GM18508 (cell line): ENCODE measurements around the gene TEX29.

Source experiments
- ATAC-seq: cut with Tn5 transposase; IDR thresholded peaks from one replicate; pipeline ENCODE4 v1.9.1; 2021; ENCODE audit warnings: moderate number of reproducible peaks; ENCODE audit not compliant: insufficient read depth, unreplicated experiment

Gene TEX29

DNA sequence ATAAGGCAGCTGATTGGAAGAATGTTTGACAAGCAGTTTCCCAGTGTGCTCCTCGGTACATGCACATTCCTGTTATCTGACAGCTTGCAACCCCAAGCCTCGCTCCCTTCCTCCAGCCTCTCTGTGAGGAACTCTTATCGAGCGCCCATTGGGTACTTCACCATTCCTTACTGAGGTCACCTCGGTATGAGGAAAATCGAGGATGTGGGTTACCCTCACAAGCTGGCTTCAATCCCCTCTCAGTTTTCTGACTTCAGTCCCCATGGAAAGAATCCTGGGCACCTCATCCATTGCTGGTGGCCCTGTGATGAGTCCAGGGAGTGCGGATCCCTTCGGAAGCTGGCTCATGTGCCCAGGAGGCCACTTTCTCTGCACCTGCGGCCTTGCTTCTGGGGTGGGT lies 17.3 kb downstream of the TEX29 start:
- no peak for ATAC-seq

DNA sequence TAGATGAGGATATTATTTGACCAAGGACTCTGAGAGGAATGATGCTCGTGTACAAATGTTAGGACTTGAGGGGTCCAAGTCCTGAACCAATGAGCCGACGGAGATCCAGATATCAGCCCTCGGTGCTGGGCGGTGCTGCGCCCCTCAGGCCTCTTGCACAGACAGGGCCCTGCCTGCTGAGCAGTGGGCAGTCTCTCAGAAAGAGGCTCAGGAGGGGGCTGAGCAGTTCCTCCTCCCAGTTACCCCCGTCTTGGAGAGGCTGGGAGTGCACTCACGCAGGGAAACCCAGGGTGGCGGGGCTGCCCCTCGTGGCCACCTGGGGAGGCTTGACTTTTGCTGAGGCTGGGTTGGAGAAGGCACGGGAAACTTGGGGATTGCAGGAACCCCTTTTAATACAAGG lies 18.4 kb downstream of the TEX29 start:
- no peak for ATAC-seq

DNA sequence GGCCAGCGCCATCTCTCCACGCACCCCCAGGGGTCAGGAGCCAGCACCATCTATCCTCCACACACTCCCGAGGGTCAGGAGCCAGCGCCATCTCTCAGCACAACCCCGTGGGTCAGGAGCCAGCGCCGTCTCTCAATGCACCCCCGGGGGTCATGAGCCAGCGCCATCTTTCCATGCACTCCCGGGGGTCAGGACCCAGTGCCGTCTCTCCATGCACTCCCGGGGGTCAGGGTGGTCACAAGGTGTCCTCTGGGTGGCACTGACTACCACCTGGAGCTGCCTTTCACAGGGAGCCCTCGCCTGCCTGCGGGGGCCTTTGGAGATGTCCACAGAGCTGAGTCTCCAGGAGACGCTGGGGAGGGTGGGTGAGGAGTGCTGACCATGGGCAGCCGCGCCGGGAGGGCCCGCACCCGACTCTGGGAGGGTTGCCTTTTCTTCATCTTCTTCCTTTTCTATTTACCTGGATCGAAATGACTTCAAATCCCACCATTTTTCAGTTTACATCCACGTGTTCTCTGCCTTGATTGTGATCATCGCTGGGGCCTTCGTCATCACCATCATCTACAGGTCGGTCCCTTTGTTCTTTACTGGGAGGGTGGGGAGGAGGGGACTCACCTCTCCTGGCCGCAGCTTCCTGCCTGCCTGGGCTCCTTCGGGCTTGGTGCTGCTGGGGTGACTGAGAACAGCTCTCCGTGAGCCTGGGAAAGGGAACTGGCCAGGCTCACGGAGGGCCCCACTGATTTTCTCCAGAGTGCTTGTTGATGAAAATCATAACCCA lies 19.1 kb downstream of the TEX29 start:
- no peak for ATAC-seq

DNA sequence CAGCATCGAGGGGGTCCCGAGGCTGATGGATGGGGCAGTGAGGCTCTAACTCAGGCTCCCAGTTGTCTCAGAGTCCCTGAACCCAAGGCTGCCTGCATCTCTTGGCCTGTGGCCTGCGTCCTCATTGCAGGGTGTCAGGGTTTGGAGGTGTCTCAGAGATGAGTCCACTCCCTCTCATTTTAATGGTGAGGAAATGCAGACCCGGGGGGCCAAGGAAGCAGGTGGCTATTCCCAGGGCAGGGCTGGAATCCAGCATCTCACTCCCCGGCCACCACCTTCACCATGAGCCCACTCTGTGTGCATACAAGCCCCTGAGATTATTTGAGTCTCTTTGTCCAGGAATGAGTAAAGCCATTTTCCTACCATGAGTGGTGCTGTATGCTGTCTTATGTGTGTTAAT lies 21.4 kb downstream of the TEX29 start:
- no peak for ATAC-seq

DNA sequence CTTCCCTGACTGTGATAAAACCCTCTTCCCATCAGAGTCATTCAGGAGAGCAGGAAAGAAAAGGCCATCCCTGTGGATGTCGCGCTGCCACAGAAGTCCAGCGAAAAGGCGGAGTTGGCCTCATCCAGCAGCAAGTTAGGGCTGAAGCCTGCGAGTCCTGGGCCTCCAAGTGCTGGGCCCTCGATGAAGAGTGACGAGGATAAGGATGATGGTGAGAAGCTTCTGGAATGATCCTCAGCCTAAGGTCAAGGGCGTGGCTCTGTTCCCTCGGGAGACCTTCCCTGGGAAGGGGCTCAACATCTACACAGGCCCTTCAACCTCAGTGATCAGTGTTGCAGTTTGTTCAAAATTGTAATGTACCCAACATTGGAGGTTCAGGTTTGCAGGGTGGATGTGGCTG lies 22.3 kb downstream of the TEX29 start:
- no peak for ATAC-seq

DNA sequence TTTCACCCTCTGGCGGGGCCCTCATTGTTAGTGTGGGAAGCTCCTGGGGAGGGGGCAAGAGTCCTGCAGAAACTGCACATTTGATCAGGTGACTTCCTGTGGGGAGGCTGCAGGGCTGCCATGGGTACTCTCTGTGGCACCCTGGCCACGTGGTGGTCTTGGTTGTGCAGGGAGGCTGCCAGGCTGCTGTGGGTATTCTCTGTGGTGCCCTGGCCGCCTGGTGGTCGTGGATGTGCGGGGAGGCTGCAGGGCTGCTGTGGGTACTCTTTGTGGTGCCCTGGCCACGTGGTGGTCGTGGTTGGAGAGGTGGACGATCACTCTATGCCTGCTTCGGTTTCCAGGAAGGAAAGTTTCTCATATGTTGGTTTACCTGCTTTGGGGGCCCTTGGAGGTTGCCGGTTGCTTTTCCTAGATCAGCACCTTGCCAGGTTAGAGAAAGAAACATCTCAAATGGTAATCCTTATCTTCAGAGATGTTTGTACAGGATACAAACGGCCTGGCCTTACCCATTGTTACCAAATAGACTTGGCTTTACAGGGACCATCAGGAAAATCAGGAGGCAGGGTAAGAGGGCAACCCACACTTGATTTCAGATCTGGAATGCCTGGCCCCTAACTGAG lies 22.9 kb downstream of the TEX29 start:
- ATAC-seq: no peak

DNA sequence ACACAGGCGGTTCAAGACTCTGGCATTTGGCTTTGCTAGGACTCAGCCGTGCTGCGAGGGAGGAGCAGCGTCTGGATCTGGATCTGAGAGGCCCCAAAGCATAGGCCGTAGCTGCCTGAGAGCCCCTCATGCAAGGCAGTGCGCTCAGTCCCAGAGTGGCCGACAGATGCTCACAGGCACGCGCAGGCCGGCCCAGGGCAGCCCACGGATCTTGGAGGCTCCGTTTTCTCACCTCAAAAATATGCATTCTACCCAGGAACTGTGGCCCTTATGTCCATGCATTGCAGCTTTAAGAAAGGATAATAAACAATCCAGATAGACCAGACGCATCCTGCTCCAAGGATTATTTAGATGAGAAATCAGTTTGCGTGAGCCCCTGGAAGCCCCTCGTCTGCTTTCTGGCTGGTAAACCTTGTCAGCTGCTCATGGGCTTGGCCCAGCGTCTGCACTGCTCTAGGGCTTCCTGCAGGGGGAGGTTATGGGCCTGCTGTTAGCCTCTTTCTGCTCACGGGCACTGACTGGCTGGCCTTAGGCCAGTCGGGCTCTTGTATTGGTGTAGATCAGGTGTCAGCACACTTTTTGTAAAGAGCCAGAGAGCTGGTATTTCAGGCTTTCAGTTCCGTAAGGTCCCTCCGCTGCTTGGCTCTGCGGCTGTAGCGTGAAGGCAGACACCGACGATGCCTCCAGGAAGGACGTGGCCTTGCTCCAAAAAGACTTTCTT lies 24.2 kb downstream of the TEX29 start:
- no peak for ATAC-seq

DNA sequence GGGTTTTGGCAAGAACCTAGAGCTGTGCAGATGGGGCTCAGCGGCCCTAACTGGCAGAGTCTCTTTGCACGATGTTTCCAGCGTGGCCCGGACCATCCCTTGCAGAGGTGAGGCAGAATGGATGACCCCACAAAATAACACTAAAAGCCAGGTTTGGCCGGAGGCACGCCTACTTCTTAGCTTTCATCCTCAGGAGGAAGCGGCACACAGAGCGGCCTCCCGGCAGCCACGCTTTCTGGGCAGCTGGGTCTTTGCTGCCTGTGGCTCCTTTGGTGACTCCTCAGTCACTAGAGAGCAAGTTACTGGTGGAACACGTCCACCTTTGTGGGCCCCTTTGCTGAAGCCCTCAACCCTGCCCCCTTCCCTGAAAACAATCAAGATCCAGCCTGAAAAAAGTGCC lies 25.2 kb downstream of the TEX29 start:
- no peak for ATAC-seq

DNA sequence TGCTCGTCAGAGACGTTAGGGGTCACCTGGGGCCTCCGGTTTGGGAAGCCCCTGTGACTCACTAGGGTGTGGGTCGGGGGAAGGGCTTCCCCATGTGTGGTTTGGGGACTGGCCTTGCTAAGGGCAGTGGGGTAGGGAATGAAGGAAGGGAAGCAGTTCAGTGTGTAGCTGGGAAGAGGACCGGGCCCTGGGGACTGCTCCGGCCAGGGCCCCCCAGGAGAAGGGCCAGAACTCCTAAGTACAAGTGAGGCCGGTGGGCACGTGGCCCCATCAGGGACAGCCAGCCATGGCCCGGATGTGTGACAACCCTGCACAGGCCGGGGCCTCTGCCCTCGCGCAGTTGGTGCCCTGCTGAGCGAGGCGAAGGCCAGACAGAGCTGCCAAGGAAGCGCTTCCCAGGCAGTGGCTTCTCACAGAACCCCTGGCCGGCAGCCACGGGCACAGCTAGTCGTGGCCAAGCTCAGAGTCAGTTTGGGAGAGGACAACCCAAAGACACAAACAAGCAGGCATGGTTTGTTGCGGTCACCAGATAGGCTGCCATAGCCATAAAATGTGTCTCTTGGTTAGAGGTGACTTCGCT lies 25.7 kb downstream of the TEX29 start:
- no peak for ATAC-seq

DNA sequence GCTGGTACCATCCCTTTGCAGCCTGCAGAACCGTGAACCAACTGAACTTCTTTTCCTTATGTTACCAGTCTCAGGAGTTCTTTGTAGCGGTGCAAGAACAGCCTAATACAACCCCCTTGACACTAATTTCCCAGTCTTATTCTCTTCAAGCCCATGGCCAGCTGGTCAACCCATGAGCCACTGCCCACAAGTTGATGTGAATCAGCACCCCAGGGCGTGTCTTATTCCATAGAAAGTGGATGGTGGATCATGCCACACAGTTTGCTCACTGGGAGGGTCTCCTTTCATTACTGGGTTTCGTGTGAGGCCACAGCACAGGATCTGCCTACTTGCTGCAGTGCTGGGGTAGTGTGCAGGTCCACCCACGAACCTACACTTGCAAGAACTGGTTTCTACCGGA lies 27.0 kb downstream of the TEX29 start:
- no peak for ATAC-seq

DNA sequence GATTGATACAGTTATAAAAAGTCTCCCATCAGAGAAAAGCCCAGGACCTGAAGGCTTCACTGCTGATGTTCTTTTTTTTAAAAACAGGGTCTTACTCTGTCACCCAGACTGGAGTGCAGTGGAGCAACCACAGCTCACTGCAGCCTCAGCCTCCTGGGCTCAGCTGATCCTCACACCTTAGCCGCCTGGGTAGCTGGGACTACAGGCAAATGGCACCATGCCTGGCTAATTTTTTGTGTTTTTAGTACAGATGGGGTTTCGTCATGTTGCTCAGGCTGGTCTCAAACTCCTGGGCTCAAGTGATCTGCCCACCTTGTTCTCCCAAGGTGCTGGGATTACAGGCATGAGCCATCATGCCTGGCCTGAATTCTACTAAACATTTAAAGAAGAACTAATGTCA lies 33.1 kb downstream of the TEX29 start:
- no peak for ATAC-seq

DNA sequence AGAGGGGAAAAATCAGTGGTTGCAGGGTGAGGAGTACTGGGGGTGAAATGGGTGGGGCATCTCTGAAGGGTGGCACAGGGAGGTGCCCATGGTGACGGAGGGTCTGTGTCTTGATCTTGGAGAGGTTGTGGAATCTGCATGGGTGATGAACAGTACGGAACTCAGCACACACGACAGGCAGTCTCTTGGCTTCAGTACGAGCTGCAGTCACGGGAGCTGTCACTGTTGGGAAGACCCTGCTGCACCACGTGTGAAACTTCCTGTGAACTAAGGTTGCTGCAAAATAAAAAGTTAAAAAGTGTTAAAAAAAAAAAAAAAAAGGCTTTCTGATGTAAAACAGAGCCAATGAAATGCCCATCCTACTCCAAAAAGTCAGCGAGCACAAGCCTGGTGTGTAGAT lies 34.3 kb downstream of the TEX29 start:
- ATAC-seq: no peak

DNA sequence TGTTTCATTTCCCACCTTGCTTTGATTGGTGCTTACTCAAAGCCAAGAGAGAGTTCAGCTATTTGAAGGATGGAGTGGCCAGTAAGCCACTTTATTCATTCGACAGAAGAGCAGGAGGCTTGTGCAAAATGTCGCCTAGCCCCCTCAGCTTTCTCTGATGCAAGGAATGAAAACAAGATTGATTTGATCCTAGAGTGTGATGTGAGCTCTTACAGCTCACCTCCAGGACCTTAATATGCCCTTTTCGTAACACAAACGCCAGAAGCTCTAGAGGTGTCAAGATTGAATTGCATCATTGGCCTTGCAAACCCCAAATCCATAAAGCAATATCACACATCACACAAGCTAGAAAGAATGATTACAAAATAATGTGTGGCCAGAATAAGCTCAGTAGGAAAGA lies 36.4 kb downstream of the TEX29 start:
- ATAC-seq: no peak

DNA sequence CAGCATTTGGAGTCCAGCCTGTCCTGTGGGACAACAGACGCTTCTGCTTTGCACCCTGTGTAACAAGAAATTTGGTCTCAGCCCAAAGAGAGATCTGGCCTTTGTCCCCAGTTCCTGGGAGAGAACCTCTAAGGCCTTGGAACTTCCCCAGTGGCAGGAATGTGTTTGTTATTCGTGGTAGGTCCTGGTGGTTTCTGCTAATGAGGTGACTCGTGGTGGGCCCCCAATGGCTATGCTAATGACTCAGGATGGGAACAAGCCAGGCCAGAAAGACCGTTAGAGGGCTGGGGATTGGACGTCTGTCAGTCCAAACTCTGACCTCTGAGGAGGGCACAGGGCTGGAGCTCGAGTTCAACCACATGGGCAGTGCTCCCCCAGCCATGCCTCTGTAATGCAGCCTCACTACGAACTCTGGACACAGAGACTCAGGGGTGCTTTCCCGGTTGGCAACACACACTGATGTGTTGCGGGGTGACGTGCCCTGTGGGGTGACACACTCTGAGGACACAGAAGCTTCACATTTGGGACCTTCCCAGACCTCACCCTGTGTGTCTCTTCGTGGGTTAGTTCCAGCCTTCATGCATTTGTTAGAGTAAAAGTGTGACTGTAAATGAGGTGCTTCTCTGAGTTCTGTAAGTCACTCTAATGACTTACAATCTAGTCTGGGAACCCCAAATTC lies 38.9 kb downstream of the TEX29 start:
- ATAC-seq: no peak

DNA sequence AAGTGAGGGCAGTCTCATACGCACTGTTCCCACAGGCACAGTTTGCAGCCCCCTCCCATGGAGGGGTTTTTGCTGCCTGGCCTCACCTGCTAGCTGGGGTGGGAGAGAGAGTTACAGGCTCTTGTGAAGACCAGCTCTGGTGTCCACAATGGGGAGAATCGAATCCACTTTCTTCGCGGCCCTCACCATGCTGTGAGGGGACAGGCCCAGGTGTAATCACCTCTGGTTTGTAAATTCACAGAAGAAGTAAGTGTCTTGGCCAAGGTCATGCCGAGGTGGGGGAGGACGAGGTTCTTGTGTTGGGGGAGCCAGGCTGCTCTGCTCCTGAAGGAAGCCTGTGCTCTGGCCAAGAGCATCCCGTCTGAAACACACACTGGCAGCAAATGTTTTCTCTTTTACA lies 39.5 kb downstream of the TEX29 start:
- ATAC-seq: no peak

DNA sequence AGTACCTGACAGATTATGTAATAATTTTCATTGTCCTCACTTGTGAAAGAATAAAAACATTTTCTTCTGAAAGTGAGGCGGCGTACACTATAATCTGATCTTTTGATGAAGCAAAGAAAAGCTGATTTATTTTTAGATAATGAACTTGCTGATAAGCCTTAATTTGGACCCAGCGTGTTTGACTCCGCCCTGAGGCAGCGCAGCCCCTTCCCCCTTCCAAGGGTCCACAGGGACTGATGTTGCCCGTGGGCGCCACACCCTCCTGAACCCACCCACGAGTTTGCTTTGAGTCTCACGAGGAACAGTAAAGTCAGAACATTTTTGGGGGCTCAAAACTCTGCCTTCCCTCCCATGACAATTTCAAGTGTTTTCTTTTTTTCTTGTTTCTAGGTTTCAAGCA lies 40.0 kb downstream of the TEX29 start:
- no peak for ATAC-seq

DNA sequence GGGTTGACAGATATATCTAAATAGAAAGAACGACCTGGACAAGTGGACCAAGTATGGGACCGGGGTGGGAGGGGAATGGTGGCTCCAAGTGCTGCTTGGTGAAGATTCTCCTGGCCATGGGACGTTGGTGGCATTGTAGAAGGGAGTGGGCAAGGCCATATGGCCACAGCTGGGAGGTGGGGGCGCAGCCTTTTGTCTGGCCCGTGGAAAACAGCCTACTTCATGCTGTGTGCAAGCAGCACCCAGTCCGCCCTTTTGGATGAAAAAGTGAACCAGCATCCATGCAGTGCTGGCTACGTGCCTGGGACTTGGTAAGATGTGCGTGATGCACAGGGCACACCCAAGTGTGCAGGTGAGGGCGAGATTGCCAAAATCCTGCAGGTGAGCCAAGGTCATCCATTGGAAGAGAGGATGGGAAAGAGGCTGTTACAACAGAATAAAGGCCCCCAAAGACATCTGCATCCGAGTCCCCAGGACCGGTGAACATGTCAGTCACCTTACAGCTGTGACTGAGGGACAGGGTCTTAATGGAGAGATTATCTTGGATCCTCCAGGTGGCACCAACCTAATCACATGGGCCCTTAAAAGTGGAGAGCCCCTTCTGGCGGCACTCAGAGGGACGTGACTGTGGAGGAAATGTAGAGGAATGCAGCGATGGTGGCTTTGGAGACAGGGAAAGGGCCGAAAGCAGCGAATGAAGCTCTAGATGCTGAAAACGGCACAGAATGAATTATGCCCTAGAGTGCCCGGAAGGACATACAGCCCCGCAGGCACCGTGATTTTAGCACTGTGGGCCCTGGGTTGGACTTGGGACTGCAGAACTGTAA lies 40.8 kb downstream of the TEX29 start:
- no peak for ATAC-seq

DNA sequence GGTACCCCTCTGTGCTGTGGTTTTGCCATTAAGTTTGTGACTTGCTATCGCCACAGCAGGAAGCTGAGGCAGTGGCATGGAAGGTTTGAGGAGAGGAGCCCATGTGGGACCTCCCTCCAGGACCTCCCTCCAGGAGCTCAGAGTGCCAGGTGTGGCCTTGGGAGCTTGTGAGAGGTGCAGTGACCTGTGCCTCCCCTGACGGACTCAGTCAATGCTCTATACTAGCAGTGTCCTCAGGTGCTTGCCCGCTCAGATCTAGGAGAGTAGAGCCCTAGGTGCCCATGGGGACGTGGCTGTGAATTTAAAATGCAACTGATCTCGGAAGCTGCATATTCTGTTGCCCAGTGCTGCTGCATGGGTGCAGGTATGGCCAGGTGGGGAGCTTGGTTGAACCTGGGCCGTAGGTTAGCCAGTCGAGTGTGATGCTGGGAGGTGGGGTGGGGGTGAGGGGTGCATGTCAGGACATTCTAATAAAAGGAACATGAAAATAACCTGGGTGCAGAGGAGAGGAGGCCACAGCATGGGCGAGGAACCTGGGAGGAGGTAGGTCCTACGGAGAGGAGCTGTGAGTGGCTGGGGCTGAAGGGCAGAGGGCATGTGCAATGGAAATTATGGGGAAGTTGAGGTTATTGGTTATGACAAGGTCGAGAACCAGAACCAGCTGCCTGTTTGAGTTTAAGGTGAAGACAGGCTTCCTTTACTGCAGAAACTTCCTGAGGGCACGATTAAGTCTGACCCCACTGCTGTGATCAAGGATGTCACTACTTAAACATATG lies 41.6 kb downstream of the TEX29 start:
- ATAC-seq: no peak

DNA sequence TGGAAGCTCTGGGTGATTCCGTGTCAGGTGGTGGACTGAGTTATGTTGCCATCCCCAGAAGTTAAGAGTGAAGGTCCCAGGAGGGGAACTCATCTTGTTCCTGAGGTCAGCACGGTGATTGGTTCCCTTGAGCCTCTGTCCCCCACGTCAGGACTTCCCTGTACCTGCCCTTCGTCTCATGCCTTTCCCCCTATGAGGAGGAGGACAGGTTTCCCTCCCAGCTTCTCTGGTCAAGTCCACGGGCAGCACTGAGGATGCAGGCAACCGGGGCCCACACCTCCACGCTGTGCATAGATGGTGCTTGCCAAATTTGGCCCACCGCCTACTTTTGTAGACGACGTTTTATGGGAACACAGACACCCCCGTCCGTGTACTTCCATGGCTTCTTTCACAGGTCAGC lies 42.7 kb downstream of the TEX29 start:
- no peak for ATAC-seq
